SKM-1 (cell line): ENCODE measurements around the gene DEFB129.
"Not testable (repeated sequence)": the region's sequence is repeated elsewhere in the genome, so short reads cannot be mapped to it uniquely, and the experiment has no call there.

Experiments used
- DNase-seq: peaks from one replicate; lab custom pipeline; 2025; ENCODE audit not compliant: unreplicated experiment; lab: John Stamatoyannopoulos, UW

Gene DEFB129

GRCh38 chr20:226958-227357, at the start of gene DEFB129:
Gene DEFB129, plus strand, starts transcription at chr20:227258. Its CDS starts 31 bp downstream, at chr20:227289.
- DNase-seq, result no peak

DNA sequence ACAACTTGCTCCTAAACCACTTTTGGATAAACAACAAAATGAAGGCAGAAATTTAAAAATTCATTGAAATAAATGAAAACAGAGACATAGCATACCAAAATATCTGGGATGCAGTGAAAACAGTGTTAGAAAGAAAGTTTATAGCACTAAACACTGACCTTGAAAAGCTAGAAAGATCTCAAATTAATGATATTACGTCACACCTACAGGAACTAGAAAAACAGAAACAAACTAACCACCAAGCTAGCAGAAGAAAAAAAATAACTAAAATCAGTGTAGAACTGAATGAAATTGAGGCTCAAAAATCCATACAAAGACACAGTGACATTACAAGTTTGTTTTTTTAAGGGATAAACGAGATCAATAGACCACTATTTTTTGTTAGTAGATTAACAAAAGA, 42.8 kb upstream of the DEFB129 start:
- DNase-seq, result no peak

DNA sequence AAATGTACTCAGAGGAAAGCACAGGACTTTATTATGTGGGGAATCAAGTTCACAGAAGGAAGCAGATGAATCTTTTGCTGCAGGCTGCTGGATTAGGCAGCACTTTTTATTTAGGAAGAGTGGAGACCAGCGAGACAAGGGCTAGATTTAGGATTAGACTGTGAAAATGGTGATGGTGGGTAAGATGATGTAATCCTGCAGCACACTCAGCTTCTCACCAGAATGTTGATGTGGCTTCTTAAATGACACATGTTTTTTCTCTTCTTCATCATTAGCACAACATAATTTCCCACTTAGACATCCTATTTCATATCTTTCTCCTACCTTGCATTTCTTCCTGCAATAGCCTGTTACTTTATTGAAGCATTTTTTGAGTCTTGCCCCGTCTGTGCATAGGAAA, 39.3 kb upstream of the DEFB129 start:
- no peak for DNase-seq

DNA sequence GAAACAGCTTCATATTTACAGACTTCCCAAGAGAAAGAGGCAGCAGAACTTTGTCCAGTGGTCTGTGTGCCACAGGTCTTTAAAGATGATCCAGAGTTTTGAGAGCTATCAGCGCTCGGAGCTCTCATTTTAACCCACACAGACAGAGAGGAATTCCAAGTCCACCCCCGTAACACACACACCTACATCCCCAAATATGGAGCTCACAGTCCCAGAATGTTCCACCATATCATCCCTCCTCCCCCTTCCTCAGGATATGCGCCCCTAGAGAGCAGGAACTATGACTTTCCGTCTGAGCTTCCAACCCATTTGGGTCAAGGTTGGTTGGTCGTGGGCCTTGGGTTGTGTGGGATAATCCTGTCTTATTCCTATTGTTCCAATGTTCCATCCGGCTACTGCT, 37.4 kb upstream of the DEFB129 start, which contains the start of gene DEFB128:
Gene DEFB128, minus strand, starts transcription at position 101 of the 400 bp plus-strand sequence. Its CDS starts 88 bp downstream, at position 13.
- DNase-seq, result no peak

GRCh38 chr20:198225-198624, 28.8 kb upstream of the DEFB129 start:
- DNase-seq, result no peak

DNA sequence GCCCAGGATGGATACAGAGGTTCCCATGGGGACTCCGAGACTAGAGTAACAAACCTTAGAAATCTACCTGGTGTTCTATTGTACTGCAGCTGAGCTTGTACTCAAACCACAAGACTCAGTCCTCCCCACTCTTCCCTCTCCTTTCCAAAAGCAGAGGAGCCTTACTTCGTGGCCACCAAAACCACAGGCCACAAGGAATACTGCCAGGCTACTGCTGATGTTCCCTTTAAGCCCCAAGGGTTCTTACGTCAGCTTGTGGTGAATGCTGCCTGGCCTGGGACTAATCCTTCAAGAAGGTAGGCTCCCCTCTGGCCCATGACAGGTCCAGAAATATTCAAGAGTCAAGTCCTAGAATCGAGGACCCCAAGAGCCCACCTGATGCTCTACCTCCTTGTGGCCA, 27.1 kb upstream of the DEFB129 start:
- no peak for DNase-seq

GRCh38 chr20:203630-204029, 23.4 kb upstream of the DEFB129 start:
- DNase-seq, result not testable (repeated sequence)

- no peak for DNase-seq
Measured at GRCh38 chr20:208942-209566, 18.0 kb upstream of the DEFB129 start.

DNA sequence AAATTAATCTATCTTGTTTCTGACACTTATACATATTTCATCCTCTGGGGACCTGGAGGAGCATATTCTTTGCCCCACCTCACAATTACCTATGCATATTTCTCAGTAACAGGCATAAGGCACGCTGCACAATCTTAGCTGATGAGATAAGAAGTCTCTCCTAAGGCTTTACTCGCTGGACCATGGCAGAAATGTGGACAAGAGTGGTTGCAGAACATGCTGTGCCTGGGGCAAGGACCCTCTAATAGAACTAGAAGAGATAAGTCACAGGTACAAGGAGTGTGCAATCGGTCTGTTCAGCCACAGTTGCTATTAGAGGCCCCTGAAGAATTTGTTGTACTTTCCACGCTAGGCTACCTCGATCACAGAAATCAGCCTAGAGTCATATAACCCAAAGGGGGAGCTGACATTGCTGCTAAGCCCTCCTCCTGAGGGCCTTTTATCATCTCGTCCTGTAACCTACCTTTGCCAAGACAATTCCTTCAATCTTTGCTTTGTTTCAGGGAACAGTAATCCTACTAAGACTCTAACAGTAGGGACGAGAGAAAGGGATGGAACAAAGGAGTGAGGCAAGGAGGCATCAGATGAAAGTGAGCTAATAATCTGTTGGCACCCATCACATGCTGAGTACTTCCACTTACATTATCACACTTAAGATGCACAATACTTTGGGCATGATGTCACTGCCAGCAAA, 16.1 kb upstream of the DEFB129 start:
- no peak for DNase-seq

DNA sequence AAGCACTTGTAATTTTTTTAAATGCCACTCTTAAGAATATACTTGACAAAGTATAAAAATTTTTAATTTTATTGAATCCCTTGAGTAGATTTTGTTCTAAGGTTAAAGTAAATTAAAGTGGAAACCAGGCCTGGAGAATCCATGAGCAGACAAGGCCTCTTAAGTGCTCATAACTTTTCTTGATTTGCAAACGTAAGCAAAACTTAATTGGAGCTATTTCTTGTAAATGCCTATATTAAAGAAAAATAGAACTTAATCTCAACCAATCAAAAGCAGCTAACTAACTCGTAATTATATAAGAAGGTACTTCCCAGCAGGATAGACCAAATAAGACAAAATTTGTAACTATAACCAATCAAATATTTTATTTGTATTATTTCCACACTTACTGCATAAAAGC, 12.7 kb upstream of the DEFB129 start:
- DNase-seq, result no peak

GRCh38 chr20:215796-216195, 11.3 kb upstream of the DEFB129 start:
- DNase-seq, result no peak

DNA sequence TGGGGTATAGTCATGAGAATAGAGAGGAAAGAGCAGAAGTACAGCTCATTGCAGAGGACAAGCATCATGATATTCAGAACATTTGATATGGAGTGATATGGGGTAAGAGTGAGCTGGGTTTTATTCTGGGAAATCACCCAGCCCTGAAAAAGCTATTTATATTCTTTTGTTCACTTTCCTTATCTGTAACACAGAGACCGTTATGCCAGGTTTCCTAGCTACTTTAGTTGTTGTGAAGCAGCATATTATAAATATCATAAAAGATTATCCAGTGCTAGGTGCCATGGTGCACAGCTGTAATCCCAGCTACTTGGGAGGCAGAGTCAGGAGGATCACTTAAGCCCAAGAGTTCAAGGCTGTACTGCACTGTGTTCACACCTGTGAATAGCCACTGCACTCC, 9.8 kb upstream of the DEFB129 start:
- DNase-seq, result no peak

DNA sequence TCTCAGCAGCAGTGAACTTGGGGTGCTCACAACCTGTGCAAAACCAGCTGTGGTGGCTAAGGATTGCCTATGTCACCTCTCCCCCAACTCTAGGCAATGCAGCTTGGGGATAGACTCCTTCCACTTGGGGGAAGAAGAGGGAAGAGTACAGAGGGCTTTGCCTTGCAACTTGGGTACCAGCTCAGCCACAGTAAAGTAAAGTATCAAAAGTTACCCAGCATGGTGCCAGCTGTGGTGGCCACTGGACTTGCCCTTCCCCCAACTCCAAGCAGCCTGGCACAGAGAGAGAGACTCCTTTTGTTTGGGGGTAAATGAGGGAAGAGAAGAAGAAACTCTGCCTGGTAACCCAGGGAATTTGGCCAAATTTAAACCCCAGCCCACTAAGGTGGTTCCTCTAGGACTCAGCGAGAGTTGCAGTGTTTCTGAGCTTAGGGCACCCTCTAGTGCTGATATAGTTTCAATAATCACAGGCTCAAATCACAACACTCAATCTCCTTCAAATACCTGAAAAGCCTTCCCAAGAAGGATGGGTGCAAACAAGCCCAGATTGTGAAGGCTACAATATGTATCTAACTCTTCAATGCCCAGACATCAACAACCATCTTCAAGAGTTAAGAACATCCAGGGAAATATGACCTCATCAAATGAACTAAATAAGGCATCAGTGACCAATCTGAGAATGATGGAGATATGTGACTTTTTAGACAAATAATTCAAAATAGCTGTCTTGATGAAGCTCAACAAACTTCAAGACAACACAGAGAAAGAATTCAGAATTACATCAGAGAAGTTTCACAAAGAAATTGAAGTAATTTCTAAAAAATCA, 7.6 kb upstream of the DEFB129 start:
- DNase-seq, result no peak

- DNase-seq, result no peak
Measured at GRCh38 chr20:221258-221830, 5.7 kb upstream of the DEFB129 start.

GRCh38 chr20:225879-226278, 1.2 kb upstream of the DEFB129 start:
- DNase-seq, result not testable (repeated sequence)

GRCh38 chr20:227439-228105, 514 bp downstream of the DEFB129 start:
- DNase-seq, result no peak

GRCh38 chr20:235891-236290, 8.8 kb downstream of the DEFB129 start:
- DNase-seq, result no peak

DNA sequence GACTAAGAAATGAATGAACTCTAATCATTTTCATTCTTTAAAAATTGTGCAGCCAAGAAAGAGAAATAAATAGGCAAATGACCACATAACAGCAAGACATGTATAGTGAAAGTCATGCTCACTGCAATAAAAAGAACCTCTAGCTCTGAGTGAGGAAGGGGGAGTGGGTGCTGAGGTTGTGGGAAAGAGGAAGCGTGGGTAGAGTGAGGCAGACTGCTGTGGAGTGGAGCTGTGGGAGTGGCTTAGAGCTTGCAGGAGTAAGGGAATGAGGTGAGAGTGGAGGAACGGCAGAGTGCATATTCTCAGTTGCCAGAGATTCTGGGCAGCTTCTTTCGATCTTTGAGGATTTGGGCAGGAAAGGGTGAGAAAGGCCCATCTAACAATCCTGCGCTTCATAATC, 10.4 kb downstream of the DEFB129 start:
- peak; percentile 13 for DNase-seq

DNA sequence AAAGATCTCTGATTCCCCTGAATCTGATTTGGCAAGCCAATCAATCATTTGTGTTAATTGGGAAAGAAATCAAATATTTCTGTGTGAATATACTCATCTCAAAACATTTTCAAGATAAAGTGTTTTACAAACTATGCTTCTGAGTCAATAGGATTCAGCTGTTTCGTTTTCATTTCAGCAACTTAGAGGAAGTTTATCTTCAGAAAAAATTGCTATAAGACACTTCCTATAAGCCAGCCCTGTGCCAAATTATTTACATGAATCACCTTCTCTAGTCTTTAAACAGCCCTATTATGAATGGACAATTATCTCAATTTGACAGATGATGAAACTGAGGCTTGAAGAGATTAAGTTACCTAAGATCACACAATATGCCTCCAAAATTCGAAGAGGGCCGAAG, 10.9 kb downstream of the DEFB129 start:
- DNase-seq, result no peak

- DNase-seq, result no peak
Measured at GRCh38 chr20:242905-243304, 15.8 kb downstream of the DEFB129 start.

DNA sequence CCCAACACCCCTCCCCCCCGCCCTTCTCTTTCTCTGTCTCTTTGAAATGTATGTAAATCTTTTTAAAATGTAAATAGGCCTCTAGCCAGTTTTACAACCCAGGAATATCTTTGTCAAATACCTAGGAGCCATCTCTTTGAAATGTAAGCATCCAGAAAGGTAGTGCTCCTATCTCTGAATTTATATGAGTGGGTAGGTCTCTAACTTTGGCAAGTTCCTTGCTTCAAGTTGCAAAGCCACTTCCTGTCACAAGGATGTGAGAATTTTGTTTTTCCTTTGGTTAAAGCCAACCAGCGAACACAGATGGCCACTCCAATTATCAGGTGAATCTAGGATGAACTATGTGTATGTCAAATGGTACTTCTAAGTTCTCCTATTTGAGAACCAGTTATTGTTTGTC, 24.3 kb downstream of the DEFB129 start:
- no peak for DNase-seq
